Fibroblast of villous mesenchyme (primary cell): ENCODE measurements around the gene NFATC2. TPM values are rescaled to one million over a fixed set of nuclear protein-coding genes. Genes with fewer than 3 reads are reported as not detected.

Source experiments
- DNase-seq: peaks from one replicate; pipeline ENCODE4 v3.0.0-alpha.2; 2010; ENCODE audit warnings: low read depth
- H3K4me3 ChIP-seq: 2 replicates; pipeline ENCODE4 v1.5.1; 2011; ENCODE audit warnings: low read depth, mild to moderate bottlenecking, low read length
- total RNA-seq: library from RNA; depleted of rRNA; stranded (reverse); fragments of >200 nt; gene quantifications from 2 replicates; pipeline ENCODE4 v1.2.3, GENCODE V29; 2012
- TF ChIP-seq, protein P1 (sequence below): IDR thresholded peaks from 2 replicates; pipeline ENCODE4 v1.5.1; 2012; ENCODE audit warnings: low read depth, mild to moderate bottlenecking, low read length; ENCODE audit not compliant: insufficient read depth

NFATC2 gene
- total RNA-seq, 1 donor, result under 0.01 TPM

DNA sequence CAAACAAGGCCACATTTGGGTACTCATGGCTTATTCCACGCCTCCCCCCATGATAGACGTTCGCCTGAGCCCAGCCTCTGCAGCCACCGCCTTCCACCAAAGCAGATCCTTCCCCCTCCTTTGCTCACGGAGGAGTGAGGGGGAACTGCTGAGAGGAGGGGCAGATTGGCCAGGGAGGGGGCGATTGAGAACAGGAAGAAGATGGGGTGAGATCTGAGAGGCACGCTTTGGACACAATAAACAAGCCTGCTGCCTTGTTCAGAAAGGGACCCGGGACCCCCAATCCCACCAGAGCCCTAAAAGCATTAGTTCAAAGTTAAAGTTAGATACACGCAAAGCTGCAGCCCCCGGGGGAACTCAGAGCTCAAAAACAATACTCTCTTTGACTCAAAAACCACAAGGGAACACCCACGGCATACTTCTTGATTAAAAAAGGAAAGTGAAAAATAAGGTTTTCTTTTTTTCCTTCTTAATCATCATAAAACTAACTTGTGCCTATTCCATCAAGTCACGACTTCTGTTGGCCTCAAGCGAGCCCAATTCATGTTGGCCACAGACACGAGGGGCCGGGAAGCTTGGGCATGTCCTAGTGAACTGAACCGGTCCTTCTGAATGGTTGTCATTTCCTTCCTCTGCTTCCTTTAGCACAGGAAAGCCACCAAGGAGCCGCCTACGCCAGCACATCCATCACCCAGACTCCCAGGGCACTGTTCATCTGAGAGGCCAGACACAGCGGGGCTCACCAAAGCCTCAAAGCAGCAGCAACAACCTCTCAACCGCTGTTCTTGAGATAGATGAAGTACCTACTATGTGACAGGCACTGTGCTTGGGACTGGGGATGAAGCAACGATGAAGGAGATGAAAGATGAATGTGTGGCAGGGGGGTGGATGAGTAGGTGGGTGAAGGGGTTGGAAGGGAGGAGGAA is 44.7 kb downstream of the NFATC2 start:
- TF ChIP-seq, protein P1, sequence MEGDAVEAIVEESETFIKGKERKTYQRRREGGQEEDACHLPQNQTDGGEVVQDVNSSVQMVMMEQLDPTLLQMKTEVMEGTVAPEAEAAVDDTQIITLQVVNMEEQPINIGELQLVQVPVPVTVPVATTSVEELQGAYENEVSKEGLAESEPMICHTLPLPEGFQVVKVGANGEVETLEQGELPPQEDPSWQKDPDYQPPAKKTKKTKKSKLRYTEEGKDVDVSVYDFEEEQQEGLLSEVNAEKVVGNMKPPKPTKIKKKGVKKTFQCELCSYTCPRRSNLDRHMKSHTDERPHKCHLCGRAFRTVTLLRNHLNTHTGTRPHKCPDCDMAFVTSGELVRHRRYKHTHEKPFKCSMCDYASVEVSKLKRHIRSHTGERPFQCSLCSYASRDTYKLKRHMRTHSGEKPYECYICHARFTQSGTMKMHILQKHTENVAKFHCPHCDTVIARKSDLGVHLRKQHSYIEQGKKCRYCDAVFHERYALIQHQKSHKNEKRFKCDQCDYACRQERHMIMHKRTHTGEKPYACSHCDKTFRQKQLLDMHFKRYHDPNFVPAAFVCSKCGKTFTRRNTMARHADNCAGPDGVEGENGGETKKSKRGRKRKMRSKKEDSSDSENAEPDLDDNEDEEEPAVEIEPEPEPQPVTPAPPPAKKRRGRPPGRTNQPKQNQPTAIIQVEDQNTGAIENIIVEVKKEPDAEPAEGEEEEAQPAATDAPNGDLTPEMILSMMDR, result no peak
- DNase-seq, result no peak
- H3K4me3 ChIP-seq, result no peak overlapping the region

DNA sequence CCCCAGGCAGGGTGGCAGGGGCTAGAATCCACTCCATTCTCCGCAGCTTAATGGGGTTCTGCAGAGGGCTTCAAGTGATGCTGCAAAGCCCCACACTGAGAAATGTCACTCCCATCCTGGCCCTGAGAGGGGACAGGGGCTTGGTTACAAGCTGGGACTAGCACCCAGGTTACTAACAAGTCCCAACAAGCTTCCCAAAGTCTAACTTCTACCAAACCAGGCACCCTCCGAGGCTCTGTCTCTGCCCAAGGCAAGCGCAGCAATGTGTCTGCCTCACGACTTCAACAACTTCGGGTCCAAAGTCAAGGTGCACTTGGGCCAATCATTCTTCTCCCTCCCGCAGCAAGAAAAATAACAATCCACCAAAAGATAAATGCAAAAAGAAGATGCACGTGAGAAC is 45.6 kb downstream of the NFATC2 start:
- DNase-seq, result no peak
- TF ChIP-seq, protein P1, result no peak
- no peak overlapping the region for H3K4me3 ChIP-seq

DNA sequence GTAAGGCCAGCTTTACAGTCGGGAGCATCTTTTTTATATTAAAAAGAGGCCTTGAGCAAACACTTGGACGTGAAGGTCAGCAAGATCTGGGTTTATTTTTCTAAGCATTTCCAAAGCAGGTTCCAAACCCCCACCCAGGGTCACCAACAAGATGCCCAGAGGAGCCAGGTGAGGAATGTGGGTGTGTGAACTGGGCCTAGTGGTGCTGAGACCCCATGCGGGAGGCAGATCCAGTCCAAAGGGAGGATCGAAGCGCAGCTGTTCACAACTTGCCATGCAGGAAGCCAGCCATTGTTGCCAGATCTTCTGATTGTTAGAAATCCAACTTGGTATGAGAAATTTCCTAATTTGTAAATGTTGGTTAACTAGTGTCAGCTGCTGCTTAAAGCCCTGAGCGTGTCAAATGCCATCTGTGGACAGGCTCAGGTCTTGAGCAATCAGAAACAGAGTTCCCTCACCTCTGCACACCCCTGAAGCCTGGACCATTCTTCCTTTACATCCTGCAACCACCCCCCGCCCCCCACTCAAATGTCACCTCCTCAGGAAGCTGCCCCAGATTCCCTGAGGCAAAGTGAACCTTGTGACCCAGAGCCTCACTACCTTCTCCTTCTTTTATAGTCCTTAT is 46.5 kb downstream of the NFATC2 start:
- no peak for DNase-seq
- TF ChIP-seq, protein P1, result no peak
- no peak overlapping the region for H3K4me3 ChIP-seq

DNA sequence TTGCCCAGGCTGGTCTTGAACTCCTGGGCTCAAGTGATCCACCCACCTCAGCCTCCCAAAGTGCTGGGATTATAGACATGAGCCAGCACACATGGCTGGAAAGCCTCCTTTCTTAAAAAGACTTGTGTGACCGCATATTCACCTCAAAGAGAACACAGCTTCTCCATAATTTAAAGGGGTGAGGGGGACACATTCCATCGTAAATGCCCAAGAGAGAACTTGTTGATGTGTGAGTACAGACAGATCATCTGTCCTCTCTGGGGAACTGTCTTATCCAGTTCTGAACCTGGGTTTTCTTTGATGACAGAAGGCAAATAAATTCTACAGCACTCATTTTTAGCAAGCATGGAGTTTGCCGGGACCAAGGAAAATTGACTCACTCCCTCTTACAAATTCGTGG is 47.2 kb downstream of the NFATC2 start:
- TF ChIP-seq, protein P1, result no peak
- no peak for DNase-seq
- no peak overlapping the region for H3K4me3 ChIP-seq

DNA sequence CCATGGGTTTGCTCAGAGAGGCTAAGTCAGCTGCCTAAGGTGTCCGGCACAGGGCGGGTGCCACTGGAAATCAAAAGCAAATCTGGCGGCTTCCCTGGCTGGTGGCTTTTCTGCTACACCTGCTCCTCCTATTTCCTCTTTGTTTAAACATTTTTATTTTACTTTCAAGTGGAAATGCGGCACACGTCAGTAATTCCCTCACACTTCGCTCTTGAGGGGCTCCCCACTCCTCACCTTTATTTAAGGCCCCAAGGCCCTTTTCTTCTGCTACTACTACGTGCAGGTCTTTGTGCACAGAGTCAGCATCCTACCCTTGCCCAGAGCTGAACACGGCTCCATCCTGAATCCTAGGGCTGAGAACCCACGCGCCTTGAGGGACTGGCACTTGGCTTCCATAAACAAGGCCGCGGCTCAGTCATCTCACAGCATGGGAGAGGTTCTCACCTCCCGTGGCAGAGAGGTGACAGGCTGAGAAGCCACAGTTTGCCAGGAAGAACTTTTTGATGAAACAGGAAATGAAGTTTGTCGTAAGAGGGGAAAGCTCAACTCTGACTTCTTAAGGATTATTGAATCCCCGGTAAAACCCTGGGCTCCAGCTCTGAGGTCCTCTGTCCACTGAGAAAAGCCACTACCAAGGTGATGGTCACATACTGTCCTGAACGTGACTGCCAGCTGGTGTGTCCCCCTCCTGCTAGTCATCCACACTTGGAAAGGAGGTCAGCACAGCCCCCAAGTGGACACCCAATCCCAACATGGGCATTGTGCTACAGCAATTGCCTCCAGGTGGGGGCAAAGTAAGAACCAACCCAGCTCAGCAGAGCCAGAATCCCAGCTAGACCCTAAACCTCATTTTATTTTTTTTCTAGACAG is 48.0 kb downstream of the NFATC2 start:
- H3K4me3 ChIP-seq, result no peak overlapping the region
- TF ChIP-seq, protein P1, result no peak
- no peak for DNase-seq

DNA sequence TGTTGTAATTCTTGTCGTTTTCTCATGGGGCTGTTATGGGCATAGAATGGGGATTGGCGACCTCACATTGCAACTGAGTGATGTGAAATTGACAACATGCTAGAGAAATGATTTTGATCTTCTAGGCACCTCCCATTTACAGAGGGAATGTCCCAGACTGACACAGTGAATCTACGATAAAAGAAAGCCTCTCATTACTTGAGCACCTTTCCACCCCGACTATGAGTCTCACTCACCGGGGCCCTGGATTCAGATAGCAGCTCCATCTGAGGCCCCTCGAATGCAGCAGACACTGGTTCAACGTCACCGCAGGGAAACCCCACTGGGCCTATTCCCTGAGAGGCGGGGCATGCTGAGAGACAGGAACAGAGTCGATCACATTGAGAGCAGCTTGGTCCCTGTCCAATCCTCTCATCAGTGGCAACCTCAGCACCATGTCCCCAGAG is 49.1 kb downstream of the NFATC2 start:
- no peak for DNase-seq
- TF ChIP-seq, protein P1, result no peak
- H3K4me3 ChIP-seq, result no peak overlapping the region
